Measurements from ENCODE around the gene FAM222A. TPM values are rescaled to one million over a fixed set of nuclear protein-coding genes. Genes with fewer than 3 reads are reported as not detected.

Gene FAM222A
- polyA plus RNA-seq, 1 donor, result 9.8 TPM

- no peak for DNase-seq (ENCODE audit: low read depth)
Measured at GRCh38 chr12:109737126-109737525, 23.5 kb downstream of the FAM222A start.

GRCh38 chr12:109737631-109738030 lies 24.0 kb downstream of the FAM222A start:
- no peak for DNase-seq (ENCODE audit: low read depth)

GRCh38 chr12:109738209-109738608 lies 24.6 kb downstream of the FAM222A start:
- no peak for DNase-seq (ENCODE audit: low read depth)

- no peak for DNase-seq (ENCODE audit: low read depth)
Measured at GRCh38 chr12:109738878-109739665, 25.4 kb downstream of the FAM222A start.

GRCh38 chr12:109739747-109740693 lies 26.4 kb downstream of the FAM222A start:
- no peak for DNase-seq (ENCODE audit: low read depth)

GRCh38 chr12:109740694-109741245 lies 27.1 kb downstream of the FAM222A start:
- no peak for DNase-seq (ENCODE audit: low read depth)

GRCh38 chr12:109741286-109741969 lies 27.8 kb downstream of the FAM222A start:
- no peak for DNase-seq (ENCODE audit: low read depth)

GRCh38 chr12:109741970-109742703 lies 28.5 kb downstream of the FAM222A start:
- no peak for DNase-seq (ENCODE audit: low read depth)

GRCh38 chr12:109743076-109743910 lies 29.7 kb downstream of the FAM222A start:
- DNase-seq (ENCODE audit: low read depth), result no peak

- DNase-seq (ENCODE audit: low read depth), result no peak
Measured at GRCh38 chr12:109744026-109744425, 30.4 kb downstream of the FAM222A start.

- DNase-seq (ENCODE audit: low read depth), result no peak
Measured at GRCh38 chr12:109744986-109745942, 31.6 kb downstream of the FAM222A start.

- no peak for DNase-seq (ENCODE audit: low read depth)
Measured at GRCh38 chr12:109752117-109753053, 38.8 kb downstream of the FAM222A start.

- no peak for DNase-seq (ENCODE audit: low read depth)
Measured at GRCh38 chr12:109753054-109753401, 39.4 kb downstream of the FAM222A start.

- DNase-seq (ENCODE audit: low read depth), result no peak
Measured at GRCh38 chr12:109753959-109754358, 40.3 kb downstream of the FAM222A start.

GRCh38 chr12:109756457-109756856 lies 42.8 kb downstream of the FAM222A start:
- DNase-seq (ENCODE audit: low read depth), result no peak

- DNase-seq (ENCODE audit: low read depth), result no peak
Measured at GRCh38 chr12:109757671-109758265, 44.1 kb downstream of the FAM222A start.
